Muscle layer of colon (tissue), 2 donors: Measurements from ENCODE around the gene TFAP2C.
"Not testable (repeated sequence)": the region's sequence is repeated elsewhere in the genome, so short reads cannot be mapped to it uniquely, and the experiment has no call there.

ENCODE experiments used
- H3K27ac ChIP-seq: one replicate; pipeline ENCODE4 v1.7.0; 2013; ENCODE audit warnings: low read depth, mild to moderate bottlenecking, low read length, moderate library complexity
- H3K27me3 ChIP-seq, 2 donors: one replicate each; pipeline ENCODE4 v1.7.0; 2013; ENCODE audit warnings: low read length in 2 of 2, mild to moderate bottlenecking in 2 of 2; ENCODE audit not compliant: insufficient read depth in 2 of 2, control insufficient read depth in 1 of 2
- H3K36me3 ChIP-seq: one replicate; pipeline ENCODE4 v1.7.0; 2013; ENCODE audit warnings: mild to moderate bottlenecking, low read length; ENCODE audit not compliant: insufficient read depth
- H3K4me1 ChIP-seq: one replicate; pipeline ENCODE4 v1.7.0; 2013; ENCODE audit warnings: mild to moderate bottlenecking, low read length; ENCODE audit not compliant: insufficient read depth
- H3K4me3 ChIP-seq, 2 donors: one replicate each; pipeline ENCODE4 v1.7.0; 2013; ENCODE audit warnings: low read length in 2 of 2, low read depth in 1 of 2, mild to moderate bottlenecking in 1 of 2, moderate library complexity in 1 of 2
- H3K9ac ChIP-seq: one replicate; pipeline ENCODE4 v1.7.0; 2013; ENCODE audit warnings: low read length
- H3K9me3 ChIP-seq: one replicate; pipeline ENCODE4 v1.7.0; 2013; ENCODE audit warnings: mild to moderate bottlenecking, low read length
- donor health status: abdominal sarcoma.
- donor health status: Adenocarcinoma of cecum.

TFAP2C gene

GRCh38 chr20:56658341-56658947 lies 29.3 kb downstream of the TFAP2C start:
- not testable (repeated sequence) for H3K4me1 ChIP-seq, H3K27ac ChIP-seq, H3K4me3 ChIP-seq, H3K9me3 ChIP-seq, H3K36me3 ChIP-seq, H3K27me3 ChIP-seq, H3K9ac ChIP-seq

- Histone ChIP-seq H3K9ac (no peak overlapping the region), H3K4me1 (no peaks in the 10 kb centered on the region), H3K27ac (no peak overlapping the region), H3K27me3 (peaks cover 0 to 4% of the 10 kb centered on the region in 2 donors), H3K4me3 (no peak overlapping the region), H3K36me3 (no peaks in the 10 kb centered on the region), H3K9me3 (no peaks in the 10 kb centered on the region)
These were observed 34.6 kb downstream of the TFAP2C start for GRCh38 chr20:56663660-56664059.

DNA sequence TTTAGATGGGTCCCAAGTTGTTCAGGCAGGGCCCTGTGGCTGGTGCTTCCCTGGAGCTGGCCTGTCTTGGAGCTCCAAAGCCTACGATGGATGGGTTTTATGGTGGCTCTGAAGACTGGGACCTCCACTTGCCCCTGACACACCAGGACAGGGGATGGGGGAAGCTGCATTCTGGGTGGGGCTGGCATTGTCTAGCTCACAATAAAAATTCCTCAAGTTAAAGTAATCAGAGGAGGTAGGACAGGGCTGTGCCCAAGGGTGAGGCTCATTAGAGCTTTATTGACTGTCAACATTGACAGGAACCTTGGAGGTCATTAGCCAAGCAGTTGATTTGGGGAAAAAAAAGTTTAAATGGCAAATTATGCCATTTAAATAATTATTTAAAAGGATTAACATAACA lies 35.7 kb downstream of the TFAP2C start:
- no peaks in the 10 kb centered on the region for H3K4me1 ChIP-seq
- no peak overlapping the region for H3K4me3 ChIP-seq
- no peak overlapping the region for H3K9ac ChIP-seq
- no peaks in the 10 kb centered on the region for H3K36me3 ChIP-seq
- H3K27me3 ChIP-seq, result peaks cover 0 to 4% of the 10 kb centered on the region in 2 donors
- no peak overlapping the region for H3K27ac ChIP-seq
- no peaks in the 10 kb centered on the region for H3K9me3 ChIP-seq

GRCh38 chr20:56665806-56666205 lies 36.7 kb downstream of the TFAP2C start:
- Histone ChIP-seq H3K4me1 (no peaks in the 10 kb centered on the region), H3K9me3 (no peaks in the 10 kb centered on the region), H3K4me3 (no peak overlapping the region), H3K27me3 (peaks cover 0 to 4% of the 10 kb centered on the region in 2 donors), H3K36me3 (no peaks in the 10 kb centered on the region), H3K27ac (no peak overlapping the region), H3K9ac (no peak overlapping the region)

DNA sequence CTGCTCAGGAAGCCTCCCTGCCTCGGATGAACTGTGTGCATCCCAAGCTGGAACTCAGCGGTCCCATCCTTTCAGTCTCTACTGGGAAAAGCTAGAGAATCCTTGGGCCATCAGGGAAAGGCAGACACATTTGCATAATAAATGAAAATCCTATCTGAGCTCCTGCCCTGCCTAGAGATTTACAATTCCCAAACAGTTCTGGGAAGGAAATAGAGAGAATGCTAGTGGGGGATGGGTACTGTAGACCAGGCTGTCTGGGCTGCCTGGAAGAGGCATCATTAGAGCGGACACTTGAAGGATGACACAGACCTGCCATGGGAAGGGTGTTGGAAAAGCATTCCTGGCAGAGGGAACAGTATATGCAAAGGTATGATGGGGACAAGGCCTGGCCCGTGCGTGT lies 44.3 kb downstream of the TFAP2C start:
- H3K9ac ChIP-seq, result no peak overlapping the region
- H3K9me3 ChIP-seq, result no peaks in the 10 kb centered on the region
- no peak overlapping the region for H3K27ac ChIP-seq
- no peaks in the 10 kb centered on the region for H3K4me1 ChIP-seq
- H3K27me3 ChIP-seq, result no peaks in the 10 kb centered on the region
- H3K4me3 ChIP-seq, result no peak overlapping the region
- H3K36me3 ChIP-seq, result no peaks in the 10 kb centered on the region

DNA sequence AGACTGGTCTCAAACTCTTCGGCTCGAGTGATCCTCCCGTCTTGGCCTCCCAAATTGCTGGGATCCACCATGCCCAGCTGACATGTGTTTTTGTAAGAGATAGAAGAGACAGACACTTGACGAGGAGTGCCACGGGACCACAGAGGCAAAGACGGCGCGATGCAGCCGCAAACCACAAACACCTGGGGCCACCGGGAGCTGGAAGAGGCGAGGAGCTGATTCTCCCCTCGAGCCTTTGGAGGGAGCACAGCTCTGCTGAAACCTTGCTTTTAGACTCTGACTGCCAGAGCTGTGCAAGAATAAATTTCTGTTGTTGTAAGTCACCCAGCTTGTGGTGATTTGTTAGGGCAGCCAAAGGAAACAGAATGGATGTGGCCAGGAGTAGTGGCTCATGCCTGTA lies 46.9 kb downstream of the TFAP2C start:
- Histone ChIP-seq H3K4me3 (no peak overlapping the region), H3K9ac (no peak overlapping the region), H3K9me3 (no peaks in the 10 kb centered on the region), H3K4me1 (no peaks in the 10 kb centered on the region), H3K27me3 (no peaks in the 10 kb centered on the region), H3K36me3 (no peaks in the 10 kb centered on the region), H3K27ac (no peak overlapping the region)

DNA sequence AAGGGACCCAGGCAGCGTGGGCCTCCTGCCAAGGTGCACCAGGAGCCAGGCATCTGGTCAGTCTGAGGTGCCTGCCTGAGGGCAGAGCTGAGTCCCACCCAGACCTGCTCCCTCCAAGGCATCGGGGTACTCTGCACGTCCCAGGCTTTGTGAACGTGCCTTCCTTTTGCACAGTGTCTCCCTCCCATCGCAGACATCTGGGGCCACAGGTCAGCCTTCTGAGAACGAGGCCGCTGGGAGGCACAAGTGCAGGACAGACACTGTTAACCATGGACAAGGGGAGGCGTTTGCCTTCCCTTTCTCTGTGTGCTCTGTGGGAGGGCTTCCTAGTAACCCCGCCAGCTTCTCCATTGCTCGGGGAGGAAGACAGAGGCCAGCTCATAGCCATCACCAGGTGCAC lies 47.6 kb downstream of the TFAP2C start:
- Histone ChIP-seq H3K36me3 (no peaks in the 10 kb centered on the region), H3K4me1 (no peaks in the 10 kb centered on the region), H3K4me3 (no peak overlapping the region), H3K9ac (no peak overlapping the region), H3K27me3 (no peaks in the 10 kb centered on the region), H3K9me3 (no peaks in the 10 kb centered on the region), H3K27ac (no peak overlapping the region)

DNA sequence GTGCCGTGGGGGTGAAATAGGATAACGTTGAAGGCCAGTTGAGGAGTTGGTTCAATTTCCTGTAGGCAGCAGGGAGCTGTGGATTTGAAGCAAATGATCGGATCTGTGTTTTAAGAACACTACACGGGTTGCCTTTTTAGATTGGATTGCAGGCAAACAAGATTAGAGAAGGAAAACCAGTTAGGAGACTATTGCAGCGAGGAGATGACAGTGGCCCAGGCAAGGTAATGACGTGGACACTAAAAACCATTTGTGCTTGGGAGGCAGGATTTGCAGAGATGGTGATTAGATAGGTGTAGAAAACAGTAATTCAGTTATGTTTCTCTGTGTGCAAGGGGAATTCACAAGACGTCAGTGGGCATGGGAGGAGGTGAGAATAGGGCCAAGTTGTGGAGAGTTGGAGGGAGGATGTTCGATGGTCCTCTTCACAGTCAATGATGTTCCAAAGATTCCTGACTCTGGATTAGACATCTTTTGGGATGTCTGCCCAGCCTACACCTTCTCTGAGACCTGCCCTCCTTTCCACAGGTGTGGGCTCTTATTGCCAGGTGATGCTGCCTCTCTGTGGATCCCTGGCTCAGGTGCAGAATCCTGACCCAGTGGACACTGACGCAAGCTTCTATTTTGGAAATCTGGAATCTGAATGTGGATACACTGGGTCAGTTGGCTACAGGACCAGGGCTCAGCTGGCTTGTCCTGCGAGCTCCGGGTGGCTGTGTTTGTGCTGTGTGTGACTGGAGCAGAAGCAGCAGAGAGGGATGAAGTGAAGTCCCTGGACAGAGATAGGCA lies 54.2 kb downstream of the TFAP2C start:
- Histone ChIP-seq H3K36me3 (no peaks in the 10 kb centered on the region), H3K27me3 (no peaks in the 10 kb centered on the region), H3K9me3 (no peaks in the 10 kb centered on the region), H3K4me1 (no peaks in the 10 kb centered on the region), H3K4me3 (no peak overlapping the region), H3K9ac (no peak overlapping the region), H3K27ac (no peak overlapping the region)

DNA sequence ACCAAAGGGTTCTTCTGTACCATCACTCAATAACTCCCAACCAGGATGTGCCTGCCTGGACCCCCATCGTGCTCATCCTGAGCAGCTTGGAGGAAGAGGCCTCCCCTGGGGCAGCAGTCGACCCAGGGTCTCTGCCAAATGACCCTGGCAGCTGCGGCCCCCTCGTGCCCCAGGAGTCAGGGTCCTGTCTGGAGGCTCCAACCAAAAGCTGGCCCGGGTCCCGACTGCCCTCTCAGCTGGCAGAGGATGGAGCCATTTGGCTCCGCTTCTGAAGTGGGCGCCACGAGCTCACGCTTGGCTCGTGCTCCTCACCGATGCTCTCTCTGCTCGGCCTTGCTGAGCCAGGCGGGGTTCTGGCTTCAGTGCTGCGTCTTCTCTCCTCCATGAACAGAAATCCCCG lies 56.8 kb downstream of the TFAP2C start:
- H3K36me3 ChIP-seq, result no peaks in the 10 kb centered on the region
- H3K27ac ChIP-seq, result no peak overlapping the region
- no peaks in the 10 kb centered on the region for H3K9me3 ChIP-seq
- peaks cover 0 to 3% of the 10 kb centered on the region in 2 donors for H3K27me3 ChIP-seq
- H3K4me1 ChIP-seq, result no peaks in the 10 kb centered on the region
- H3K9ac ChIP-seq, result no peak overlapping the region
- no peak overlapping the region for H3K4me3 ChIP-seq

- H3K36me3 ChIP-seq, result no peaks in the 10 kb centered on the region
- H3K9me3 ChIP-seq, result no peaks in the 10 kb centered on the region
- H3K27ac ChIP-seq, result no peak overlapping the region
- peaks cover 0 to 3% of the 10 kb centered on the region in 2 donors for H3K27me3 ChIP-seq
- H3K4me3 ChIP-seq, result no peak overlapping the region
- H3K9ac ChIP-seq, result no peak overlapping the region
- H3K4me1 ChIP-seq, result no peaks in the 10 kb centered on the region
These were observed 58.0 kb downstream of the TFAP2C start for GRCh38 chr20:56687061-56687460.

- H3K4me3 ChIP-seq, result no peak overlapping the region
- no peak overlapping the region for H3K9ac ChIP-seq
- peaks cover 0 to 3% of the 10 kb centered on the region in 2 donors for H3K27me3 ChIP-seq
These were observed 59.0 kb downstream of the TFAP2C start for GRCh38 chr20:56688106-56688505.

More at GRCh38 chr20:56688106-56688505, 59.0 kb downstream of the TFAP2C start:
- no peaks in the 10 kb centered on the region for H3K36me3 ChIP-seq
- H3K27ac ChIP-seq, result no peak overlapping the region
- H3K4me1 ChIP-seq, result no peaks in the 10 kb centered on the region
- H3K9me3 ChIP-seq, result no peaks in the 10 kb centered on the region
